ENCODE data around the gene SHE.
"Not testable (repeated sequence)": the region's sequence is repeated elsewhere in the genome, so short reads cannot be mapped to it uniquely, and the experiment has no call there.

SHE gene

GRCh38 chr1:154512760-154513159 lies 10.5 kb upstream of the SHE start:
- no peak for DNase-seq

DNA sequence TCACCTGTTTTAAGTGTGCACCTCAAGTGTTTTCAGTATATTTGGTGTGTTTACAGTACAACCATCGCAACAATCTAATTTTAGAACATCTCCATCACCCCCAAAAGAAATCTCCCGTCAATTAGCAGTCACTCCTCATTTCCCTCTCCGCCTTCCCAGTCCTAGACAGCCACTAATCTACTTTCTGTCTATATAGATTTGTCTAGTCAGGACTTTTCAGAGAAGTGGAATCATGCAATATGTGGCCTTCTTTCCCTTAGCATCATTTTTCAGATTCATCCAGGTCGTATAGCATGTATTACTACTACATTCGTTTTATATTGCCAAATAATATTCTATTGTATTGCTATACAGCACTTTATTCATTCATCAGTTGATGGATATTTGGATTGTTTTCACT lies 1.7 kb upstream of the SHE start:
- DNase-seq: no peak

GRCh38 chr1:154502744-154503115 lies 518 bp upstream of the SHE start:
- DNase-seq: no peak

DNA sequence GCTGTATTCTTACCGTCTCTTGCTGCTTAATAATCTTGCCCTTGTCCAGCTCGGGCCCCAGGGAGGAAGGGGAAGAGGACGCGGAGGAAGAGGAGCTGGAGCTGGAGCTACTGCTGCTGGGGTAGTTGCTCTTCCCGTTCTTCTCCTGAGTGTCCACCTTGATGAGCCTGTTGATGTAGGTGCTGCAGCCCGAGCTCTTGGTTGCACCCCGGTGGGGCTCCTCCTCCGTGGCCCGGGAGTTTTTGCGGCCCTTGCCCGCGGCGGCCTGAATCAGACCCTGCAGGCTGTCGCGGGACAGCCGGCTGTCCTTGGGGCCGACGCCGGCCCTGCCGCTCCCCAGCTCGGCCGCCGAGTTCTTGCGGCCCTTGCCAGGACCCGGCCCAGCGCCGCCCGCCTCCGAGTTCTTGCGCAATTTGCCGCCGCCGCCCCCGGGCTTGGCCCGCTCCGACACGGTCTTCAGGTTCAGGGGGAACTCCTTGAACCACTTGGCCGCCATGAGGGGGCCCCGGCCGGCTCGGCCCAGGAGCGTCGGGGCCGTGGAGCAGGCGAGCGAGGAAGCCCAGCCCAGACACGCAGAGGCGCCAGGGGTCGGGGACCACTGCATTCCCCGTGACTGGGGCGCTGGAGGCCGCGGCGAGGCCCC lies 668 bp downstream of the SHE start:
- DNase-seq: no peak

DNA sequence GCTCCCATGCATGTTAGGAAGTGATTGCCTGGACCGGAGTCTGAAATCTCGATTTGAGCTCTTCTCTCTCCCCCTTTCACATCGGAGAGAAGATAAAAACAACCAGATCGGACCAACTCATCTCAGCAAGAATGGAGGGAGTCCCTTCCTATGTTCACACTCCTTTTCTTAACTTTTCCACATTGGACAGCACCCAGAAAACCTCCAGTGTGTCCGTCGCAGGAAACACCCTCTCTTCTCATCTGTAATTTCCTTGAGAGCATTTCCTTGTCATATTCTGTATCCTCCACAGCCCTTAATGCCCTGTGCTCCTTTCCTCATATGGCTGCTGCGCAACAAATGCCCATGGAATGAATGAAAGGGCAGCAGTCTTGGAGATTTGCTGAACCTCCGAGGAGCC lies 1.7 kb downstream of the SHE start:
- no peak for DNase-seq

GRCh38 chr1:154499446-154499845 lies 2.8 kb downstream of the SHE start:
- DNase-seq: no peak

DNA sequence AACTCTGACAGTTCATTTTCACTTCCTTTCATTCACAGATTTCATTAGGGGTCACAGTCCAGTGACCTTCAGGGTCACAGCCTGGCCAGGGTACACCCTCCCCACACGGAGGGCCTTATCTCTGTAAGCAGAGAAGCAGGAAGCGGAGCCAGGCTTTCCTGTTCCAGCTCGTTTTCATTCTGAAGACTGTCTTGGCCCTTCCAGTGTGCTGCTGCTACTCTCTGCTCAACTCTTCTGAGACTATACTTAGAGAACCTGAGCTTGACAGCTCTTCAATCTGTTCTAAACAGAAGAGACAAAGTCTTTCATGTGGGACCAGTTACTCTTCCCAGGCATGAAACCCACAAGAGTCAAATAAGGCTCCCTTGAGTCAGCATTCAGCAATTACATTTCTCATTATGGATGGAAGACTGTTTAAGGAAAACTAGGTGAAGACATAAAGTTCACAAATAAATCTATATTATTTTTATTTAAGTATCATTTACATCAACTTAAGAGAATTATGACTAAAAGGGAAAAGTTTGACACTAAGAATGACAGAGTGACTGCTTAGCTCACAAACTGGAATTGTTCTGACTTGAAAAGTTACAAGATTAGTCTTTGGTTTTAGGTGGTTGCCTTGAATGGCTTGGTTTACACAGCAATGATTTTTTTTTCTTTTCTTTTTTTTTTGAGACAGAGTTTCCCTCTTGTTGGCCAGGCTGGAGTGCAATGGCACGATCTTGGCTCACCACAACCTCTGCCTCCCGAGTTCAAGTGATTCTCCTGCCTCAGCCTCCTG lies 5.0 kb downstream of the SHE start:
- no peak for DNase-seq

DNA sequence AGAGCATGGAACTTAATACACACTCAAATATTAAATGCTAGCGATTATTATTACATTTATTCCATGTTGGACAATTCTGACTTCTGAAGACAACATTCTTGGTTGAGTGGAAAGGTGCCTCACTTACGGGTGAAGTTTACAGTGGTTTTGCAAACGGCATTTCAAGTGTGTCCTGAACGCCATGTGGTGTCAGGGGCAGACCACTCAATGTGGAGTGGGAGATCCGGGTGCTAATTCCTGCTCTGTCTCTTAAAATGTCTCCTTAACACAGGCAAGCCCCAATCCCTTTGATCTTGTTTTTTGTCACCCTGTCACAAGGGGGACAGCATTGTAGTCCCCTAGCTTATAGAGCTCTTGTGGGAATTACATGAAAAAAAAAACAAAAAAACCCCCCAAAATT lies 5.8 kb downstream of the SHE start:
- DNase-seq: no peak

DNA sequence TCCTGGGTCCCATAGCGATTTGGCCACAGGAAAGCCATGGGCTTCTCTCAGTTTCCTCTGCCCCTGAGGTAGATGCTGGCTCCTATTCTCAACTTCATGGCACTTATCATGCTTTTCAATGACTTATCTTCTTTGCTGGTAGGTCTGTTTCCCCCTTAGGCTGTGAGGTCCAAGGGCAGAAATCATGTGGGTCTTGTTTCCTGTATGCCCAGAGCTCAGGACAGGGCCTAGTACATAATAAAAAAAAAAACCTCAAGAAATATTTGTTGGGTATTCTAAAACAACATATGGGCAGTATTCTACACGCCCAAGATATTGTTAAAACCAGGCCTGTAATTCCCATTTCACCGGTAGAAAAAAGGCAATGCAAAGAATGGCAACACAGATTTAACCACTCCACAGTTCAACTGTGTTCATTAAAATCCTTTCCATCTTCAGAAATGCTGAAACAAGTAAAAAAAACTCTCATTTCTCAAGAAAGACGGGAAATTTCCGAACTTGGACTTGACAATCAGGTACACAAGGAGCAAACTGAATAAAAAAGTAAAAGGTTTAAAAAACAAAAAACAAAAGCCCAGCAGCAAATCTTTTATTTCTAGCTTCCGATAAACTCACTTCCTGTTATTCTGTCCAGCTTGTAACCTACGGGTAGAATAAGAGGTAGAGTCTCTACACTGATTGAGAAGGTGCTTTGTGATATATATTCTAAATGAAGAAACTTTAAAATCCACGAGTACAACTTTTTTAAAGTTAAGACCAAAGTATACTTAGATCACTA lies 6.5 kb downstream of the SHE start:
- DNase-seq: no peak

DNA sequence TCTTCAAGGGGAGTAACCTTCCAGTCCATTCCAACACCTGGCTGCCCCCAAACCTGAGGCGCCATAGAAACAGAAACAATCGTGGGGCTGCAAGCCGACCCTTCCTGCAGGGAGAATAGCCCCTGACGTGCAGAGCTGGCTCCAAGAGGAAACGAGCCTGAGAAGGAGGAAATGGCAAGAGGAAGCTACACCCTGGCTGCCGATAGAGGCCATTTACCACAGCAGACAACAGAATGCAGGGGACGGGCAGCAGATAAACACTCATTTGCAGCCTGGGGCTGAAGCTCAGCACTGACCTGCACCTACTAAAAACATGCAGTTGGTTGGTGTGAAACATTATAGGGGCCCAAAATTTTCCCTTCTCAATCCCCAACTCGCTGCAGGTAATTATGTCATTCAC lies 8.9 kb downstream of the SHE start:
- DNase-seq: no peak

- DNase-seq: no peak
These were observed 10.1 kb downstream of the SHE start for GRCh38 chr1:154492115-154492514.

DNA sequence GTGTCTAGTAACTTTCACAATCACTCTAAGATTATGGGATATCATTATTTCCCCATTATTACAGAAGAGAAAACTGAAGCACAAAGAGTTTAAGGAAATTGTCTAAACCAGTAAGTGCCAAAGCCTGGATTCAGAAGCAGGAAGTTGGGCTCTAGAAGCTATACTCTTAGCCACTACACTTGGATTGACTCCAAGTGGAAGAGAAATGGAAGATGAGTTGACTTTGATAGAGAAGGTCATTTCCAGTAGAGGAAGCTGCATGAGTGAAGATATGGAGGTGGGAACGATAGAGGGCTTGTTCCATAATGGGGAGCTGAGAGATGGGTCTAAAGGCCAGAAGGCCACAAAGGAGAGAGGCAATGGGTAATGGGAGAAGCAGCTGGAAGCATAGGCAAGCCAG lies 11.9 kb downstream of the SHE start:
- DNase-seq: no peak

DNA sequence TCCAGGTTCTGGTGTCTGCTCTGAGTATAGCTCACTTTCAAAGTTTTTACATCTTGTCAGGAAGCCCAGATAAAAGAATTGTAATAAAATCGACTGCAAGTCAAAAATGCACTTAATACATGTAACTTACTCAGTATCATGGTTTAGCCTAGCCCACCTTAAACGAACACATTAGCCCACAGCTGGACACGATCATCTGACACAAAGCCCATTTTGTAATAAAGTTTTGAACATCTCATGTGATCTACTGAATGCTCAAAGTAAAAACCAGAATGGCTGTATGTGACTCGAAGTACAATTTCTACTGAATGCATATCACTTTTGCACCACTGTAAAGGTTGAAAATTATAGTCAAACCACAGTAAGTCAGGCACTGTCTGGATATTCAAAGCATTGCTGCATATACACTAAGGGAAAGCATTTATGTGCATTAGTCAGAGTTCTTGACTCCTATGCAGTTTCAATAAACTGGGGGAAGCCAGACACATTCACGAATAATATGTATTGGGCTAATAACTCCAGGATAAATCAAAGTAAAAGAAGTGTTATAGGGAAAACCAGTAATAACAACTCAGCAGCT lies 12.4 kb downstream of the SHE start:
- no peak for DNase-seq

- no peak for DNase-seq
These were observed 13.3 kb downstream of the SHE start for GRCh38 chr1:154488922-154489321.

GRCh38 chr1:154486756-154487155 lies 15.5 kb downstream of the SHE start:
- not testable (repeated sequence) for DNase-seq

DNA sequence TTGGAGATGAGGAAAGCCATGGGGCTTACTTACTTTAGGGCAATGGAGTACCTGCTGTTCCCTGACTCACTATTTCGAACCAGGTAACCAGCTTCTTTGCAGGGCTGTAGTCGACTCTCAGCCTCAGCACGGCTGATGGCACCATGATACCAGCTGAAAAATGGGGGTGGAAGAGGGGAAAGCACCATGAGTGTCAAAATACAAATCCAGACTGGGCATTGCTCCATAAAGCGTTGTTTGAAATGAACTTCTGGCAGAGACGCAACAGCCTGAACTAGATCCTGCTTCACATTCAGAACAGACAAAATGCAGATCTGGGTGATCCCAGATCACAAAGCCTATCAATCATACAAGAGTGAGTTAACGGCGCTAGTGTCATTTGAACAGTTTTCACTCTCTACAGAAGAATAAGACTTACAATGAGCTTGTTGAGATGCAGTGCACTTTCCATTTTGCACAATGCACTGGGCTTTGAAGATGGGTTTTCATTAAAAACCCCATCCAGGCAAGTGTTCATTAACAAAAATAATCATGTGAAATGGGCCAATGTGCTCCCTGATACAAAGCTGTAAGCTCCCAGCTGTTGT lies 16.2 kb downstream of the SHE start:
- peak in 1 of 2 experiments; percentile 7 for DNase-seq

DNA sequence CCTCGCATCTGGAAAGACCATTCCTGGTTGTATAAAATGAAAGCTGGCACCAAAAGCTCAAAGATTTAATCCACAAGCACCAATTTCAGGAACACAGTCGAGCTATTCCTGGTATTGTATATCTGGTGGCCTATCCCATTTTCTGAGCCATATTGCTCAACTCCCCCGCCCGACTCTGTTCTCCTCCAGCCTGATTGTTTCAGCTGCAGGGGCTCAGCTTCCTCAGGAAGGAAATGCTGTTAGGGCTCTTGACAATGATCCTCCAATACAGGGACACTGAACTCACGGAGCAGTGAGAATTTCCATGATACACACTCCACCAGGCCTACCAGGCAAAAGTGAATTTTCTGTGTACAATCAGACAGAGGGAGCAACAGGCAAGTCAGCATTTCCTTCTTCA lies 17.1 kb downstream of the SHE start:
- DNase-seq: no peak

DNA sequence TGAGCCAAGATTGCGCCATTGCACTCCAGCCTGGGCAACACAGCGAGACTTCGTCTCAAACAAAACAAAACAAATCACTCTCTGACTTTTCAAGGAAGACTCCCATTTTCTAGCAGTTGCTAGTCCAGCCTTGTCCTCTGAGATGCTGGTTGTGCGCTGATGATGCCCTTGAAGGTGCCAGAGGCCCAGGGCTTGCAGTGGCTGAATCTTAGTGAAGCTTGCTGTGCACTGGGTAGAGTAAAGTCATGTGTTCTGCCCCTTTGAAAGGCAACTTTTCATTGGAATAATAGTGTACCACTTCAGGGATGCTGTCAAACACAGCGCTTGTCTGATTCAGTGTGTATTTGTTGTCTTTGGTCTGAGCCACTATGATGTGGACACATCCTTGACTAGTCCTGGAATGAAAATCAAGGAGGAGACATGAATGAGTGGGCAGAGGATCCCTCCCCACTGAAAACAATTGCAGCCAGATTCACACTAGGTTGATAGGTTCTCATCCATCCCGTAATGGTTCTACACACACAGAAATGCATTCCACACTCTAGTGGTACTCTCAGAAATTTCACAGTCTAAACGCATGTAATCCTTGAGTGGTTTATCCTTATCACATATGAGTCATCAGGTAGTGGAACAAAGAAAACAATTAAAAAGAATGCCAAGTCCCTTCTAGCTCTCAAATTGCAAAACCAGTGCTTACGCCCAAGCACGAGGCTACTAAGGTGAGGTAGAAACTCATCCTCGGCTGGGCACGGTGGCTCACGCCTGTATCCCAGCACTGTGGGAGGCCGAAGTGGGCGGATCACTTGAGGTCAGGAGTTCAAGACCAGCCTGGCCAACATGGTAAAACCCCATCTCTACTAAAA lies 18.0 kb downstream of the SHE start:
- no peak for DNase-seq

- DNase-seq: peak in 1 of 2 experiments; percentile 38
These were observed 21.2 kb downstream of the SHE start for GRCh38 chr1:154481053-154481452.

DNA sequence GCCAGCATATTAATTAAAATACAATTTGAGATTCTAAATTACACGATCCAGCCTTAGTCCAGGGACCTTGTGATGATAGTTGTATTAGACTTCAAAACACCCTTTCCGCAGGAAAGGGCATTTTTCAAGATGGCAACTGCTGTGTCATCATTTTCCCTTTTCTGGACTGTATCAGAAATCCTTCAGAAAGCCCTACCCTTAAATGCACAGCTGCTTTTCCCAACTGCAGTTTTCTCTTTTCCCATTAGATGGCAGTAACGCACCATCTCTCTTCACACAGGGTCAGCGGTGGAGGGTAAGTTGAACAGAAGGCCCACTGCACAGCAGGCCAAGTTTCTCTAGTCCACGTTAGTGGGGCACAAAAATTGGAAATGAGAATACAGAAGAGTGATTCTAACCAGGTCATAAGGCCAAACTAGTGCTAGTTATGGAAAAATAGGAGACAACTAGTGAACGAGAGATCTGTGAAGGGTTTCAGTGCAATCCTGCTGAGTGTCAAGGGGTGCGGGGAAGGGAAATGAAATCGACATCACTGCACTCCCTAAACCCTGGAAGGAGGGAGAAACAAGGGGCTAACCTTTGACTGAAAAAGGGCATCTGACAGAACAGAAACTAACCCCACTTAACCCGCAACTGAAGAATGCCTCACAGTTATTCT lies 22.3 kb downstream of the SHE start:
- peak; percentile 87 to 92 for DNase-seq

DNA sequence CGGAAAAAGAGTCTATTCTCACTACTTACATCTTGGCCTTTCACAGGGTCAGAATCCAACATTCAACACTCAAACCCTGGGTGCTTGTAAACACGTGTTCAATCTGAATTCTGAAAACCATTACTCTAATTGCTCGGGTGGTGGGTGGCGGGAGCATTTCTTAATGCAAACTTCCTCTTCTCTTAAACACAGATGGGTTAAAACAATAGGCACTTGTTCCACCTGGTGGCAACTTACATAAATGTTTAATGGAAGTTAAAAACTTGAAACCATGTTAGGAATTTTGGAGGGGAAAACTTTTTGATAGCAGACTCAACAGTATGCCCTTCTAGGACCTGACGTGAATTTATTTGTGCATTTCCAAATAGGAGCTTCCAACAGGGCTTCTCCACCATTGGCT lies 23.6 kb downstream of the SHE start:
- DNase-seq: no peak

- no peak for DNase-seq
These were observed 24.2 kb downstream of the SHE start for GRCh38 chr1:154478013-154478412.

All from NCI-H446 (cell line).